ENCODE results near the gene THADA.

Gene THADA

GRCh38 chr2:43472527-43473194, 123.2 kb downstream of the THADA start:
- Histone ChIP-seq H3K9me3 (ENCODE audit: control insufficient read depth, low read length) (no peaks in the 10 kb centered on the region), H3K27me3 (ENCODE audit: control insufficient read depth, insufficient read depth, low read length, poor library complexity, severe bottlenecking) (no peaks in the 10 kb centered on the region), H3K36me3 (ENCODE audit: control insufficient read depth, insufficient read depth, low read length) (no peaks in the 10 kb centered on the region), H3K4me3 (ENCODE audit: insufficient read depth, low read depth, low read length) (no peak overlapping the region), H3K4me1 (ENCODE audit: control insufficient read depth, insufficient read depth, low read length) (no peaks in the 10 kb centered on the region), H3K27ac (ENCODE audit: insufficient read depth, low read depth, low read length, poor library complexity, severe bottlenecking) (no peak overlapping the region)
- WGBS, 2 experiments: 100% methylated on average over 1 to 2 of the region's 3 CpGs

- 83 to 92% methylated on average over 3 of the region's 3 CpGs for WGBS, 2 experiments
- H3K4me3 ChIP-seq (ENCODE audit: insufficient read depth, low read depth, low read length): no peak overlapping the region
- H3K9me3 ChIP-seq (ENCODE audit: control insufficient read depth, low read length): no peaks in the 10 kb centered on the region
- H3K4me1 ChIP-seq (ENCODE audit: control insufficient read depth, insufficient read depth, low read length): no peaks in the 10 kb centered on the region
- no peak overlapping the region for H3K27ac ChIP-seq (ENCODE audit: insufficient read depth, low read depth, low read length, poor library complexity, severe bottlenecking)
- H3K27me3 ChIP-seq (ENCODE audit: control insufficient read depth, insufficient read depth, low read length, poor library complexity, severe bottlenecking): no peaks in the 10 kb centered on the region
- no peaks in the 10 kb centered on the region for H3K36me3 ChIP-seq (ENCODE audit: control insufficient read depth, insufficient read depth, low read length)
These were observed 126.1 kb downstream of the THADA start for GRCh38 chr2:43469713-43470112.

GRCh38 chr2:43469094-43469493, 126.7 kb downstream of the THADA start:
- Histone ChIP-seq H3K9me3 (ENCODE audit: control insufficient read depth, low read length) (no peaks in the 10 kb centered on the region), H3K27ac (ENCODE audit: insufficient read depth, low read depth, low read length, poor library complexity, severe bottlenecking) (no peak overlapping the region)

GRCh38 chr2:43467891-43468290, 127.9 kb downstream of the THADA start:
- H3K27ac ChIP-seq (ENCODE audit: insufficient read depth, low read depth, low read length, poor library complexity, severe bottlenecking): no peak overlapping the region

More at GRCh38 chr2:43469094-43469493, 126.7 kb downstream of the THADA start:
- H3K4me1 ChIP-seq (ENCODE audit: control insufficient read depth, insufficient read depth, low read length): no peaks in the 10 kb centered on the region
- no peak overlapping the region for H3K4me3 ChIP-seq (ENCODE audit: insufficient read depth, low read depth, low read length)
- 79 to 84% methylated on average over 2 to 3 of the region's 3 CpGs for WGBS, 2 experiments
- H3K36me3 ChIP-seq (ENCODE audit: control insufficient read depth, insufficient read depth, low read length): no peaks in the 10 kb centered on the region
- H3K27me3 ChIP-seq (ENCODE audit: control insufficient read depth, insufficient read depth, low read length, poor library complexity, severe bottlenecking): no peaks in the 10 kb centered on the region

GRCh38 chr2:43465234-43465633, 130.6 kb downstream of the THADA start:
- no peak overlapping the region for H3K27ac ChIP-seq (ENCODE audit: insufficient read depth, low read depth, low read length, poor library complexity, severe bottlenecking)
- WGBS, 2 experiments: 88 to 91% methylated on average over 2 of the region's 2 CpGs
- no peaks in the 10 kb centered on the region for H3K36me3 ChIP-seq (ENCODE audit: control insufficient read depth, insufficient read depth, low read length)
- no peaks in the 10 kb centered on the region for H3K4me1 ChIP-seq (ENCODE audit: control insufficient read depth, insufficient read depth, low read length)
- no peak overlapping the region for H3K4me3 ChIP-seq (ENCODE audit: insufficient read depth, low read depth, low read length)
- H3K27me3 ChIP-seq (ENCODE audit: control insufficient read depth, insufficient read depth, low read length, poor library complexity, severe bottlenecking): no peaks in the 10 kb centered on the region
- H3K9me3 ChIP-seq (ENCODE audit: control insufficient read depth, low read length): no peaks in the 10 kb centered on the region

More at GRCh38 chr2:43467891-43468290, 127.9 kb downstream of the THADA start:
- Histone ChIP-seq H3K27me3 (ENCODE audit: control insufficient read depth, insufficient read depth, low read length, poor library complexity, severe bottlenecking) (no peaks in the 10 kb centered on the region), H3K36me3 (ENCODE audit: control insufficient read depth, insufficient read depth, low read length) (no peaks in the 10 kb centered on the region), H3K9me3 (ENCODE audit: control insufficient read depth, low read length) (no peaks in the 10 kb centered on the region), H3K4me1 (ENCODE audit: control insufficient read depth, insufficient read depth, low read length) (no peaks in the 10 kb centered on the region), H3K4me3 (ENCODE audit: insufficient read depth, low read depth, low read length) (no peak overlapping the region)
- WGBS, 2 experiments: 99% methylated on average over 3 of the region's 3 CpGs

GRCh38 chr2:43464590-43464989, 131.2 kb downstream of the THADA start:
- no peak overlapping the region for H3K4me3 ChIP-seq (ENCODE audit: insufficient read depth, low read depth, low read length)
- H3K27ac ChIP-seq (ENCODE audit: insufficient read depth, low read depth, low read length, poor library complexity, severe bottlenecking): no peak overlapping the region
- 93 to 94% methylated on average over 6 to 7 of the region's 7 CpGs for WGBS, 2 experiments
- no peaks in the 10 kb centered on the region for H3K4me1 ChIP-seq (ENCODE audit: control insufficient read depth, insufficient read depth, low read length)
- H3K36me3 ChIP-seq (ENCODE audit: control insufficient read depth, insufficient read depth, low read length): no peaks in the 10 kb centered on the region
- H3K27me3 ChIP-seq (ENCODE audit: control insufficient read depth, insufficient read depth, low read length, poor library complexity, severe bottlenecking): no peaks in the 10 kb centered on the region
- no peaks in the 10 kb centered on the region for H3K9me3 ChIP-seq (ENCODE audit: control insufficient read depth, low read length)

GRCh38 chr2:43462866-43463641, 132.8 kb downstream of the THADA start:
- H3K9me3 ChIP-seq (ENCODE audit: control insufficient read depth, low read length): no peaks in the 10 kb centered on the region
- no peaks in the 10 kb centered on the region for H3K27me3 ChIP-seq (ENCODE audit: control insufficient read depth, insufficient read depth, low read length, poor library complexity, severe bottlenecking)
- H3K4me1 ChIP-seq (ENCODE audit: control insufficient read depth, insufficient read depth, low read length): no peaks in the 10 kb centered on the region
- no peak overlapping the region for H3K4me3 ChIP-seq (ENCODE audit: insufficient read depth, low read depth, low read length)
- no peak overlapping the region for H3K27ac ChIP-seq (ENCODE audit: insufficient read depth, low read depth, low read length, poor library complexity, severe bottlenecking)
- WGBS, 2 experiments: 83 to 93% methylated on average over 4 of the region's 4 CpGs
- H3K36me3 ChIP-seq (ENCODE audit: control insufficient read depth, insufficient read depth, low read length): no peaks in the 10 kb centered on the region

- Histone ChIP-seq H3K4me3 (ENCODE audit: insufficient read depth, low read depth, low read length) (no peak overlapping the region), H3K9me3 (ENCODE audit: control insufficient read depth, low read length) (no peaks in the 10 kb centered on the region), H3K36me3 (ENCODE audit: control insufficient read depth, insufficient read depth, low read length) (no peaks in the 10 kb centered on the region), H3K27ac (ENCODE audit: insufficient read depth, low read depth, low read length, poor library complexity, severe bottlenecking) (no peak overlapping the region), H3K27me3 (ENCODE audit: control insufficient read depth, insufficient read depth, low read length, poor library complexity, severe bottlenecking) (no peaks in the 10 kb centered on the region), H3K4me1 (ENCODE audit: control insufficient read depth, insufficient read depth, low read length) (no peaks in the 10 kb centered on the region)
- 88% methylated on average over 3 of the region's 3 CpGs for WGBS, 2 experiments
These were observed 134.3 kb downstream of the THADA start for GRCh38 chr2:43461453-43462073.

GRCh38 chr2:43460611-43461365, 135.1 kb downstream of the THADA start:
- Histone ChIP-seq H3K36me3 (ENCODE audit: control insufficient read depth, insufficient read depth, low read length) (no peaks in the 10 kb centered on the region), H3K4me3 (ENCODE audit: insufficient read depth, low read depth, low read length) (no peak overlapping the region), H3K9me3 (ENCODE audit: control insufficient read depth, low read length) (no peaks in the 10 kb centered on the region), H3K4me1 (ENCODE audit: control insufficient read depth, insufficient read depth, low read length) (no peaks in the 10 kb centered on the region), H3K27ac (ENCODE audit: insufficient read depth, low read depth, low read length, poor library complexity, severe bottlenecking) (no peak overlapping the region), H3K27me3 (ENCODE audit: control insufficient read depth, insufficient read depth, low read length, poor library complexity, severe bottlenecking) (no peaks in the 10 kb centered on the region)
- 96 to 97% methylated on average over 3 to 4 of the region's 4 CpGs for WGBS, 2 experiments

GRCh38 chr2:43460174-43460546, 135.7 kb downstream of the THADA start:
- Histone ChIP-seq H3K9me3 (ENCODE audit: control insufficient read depth, low read length) (no peaks in the 10 kb centered on the region), H3K27me3 (ENCODE audit: control insufficient read depth, insufficient read depth, low read length, poor library complexity, severe bottlenecking) (no peaks in the 10 kb centered on the region), H3K4me1 (ENCODE audit: control insufficient read depth, insufficient read depth, low read length) (no peaks in the 10 kb centered on the region), H3K36me3 (ENCODE audit: control insufficient read depth, insufficient read depth, low read length) (no peaks in the 10 kb centered on the region), H3K4me3 (ENCODE audit: insufficient read depth, low read depth, low read length) (no peak overlapping the region), H3K27ac (ENCODE audit: insufficient read depth, low read depth, low read length, poor library complexity, severe bottlenecking) (no peak overlapping the region)
- 82 to 100% methylated on average over 1 of the region's 1 CpG for WGBS, 2 experiments
